ENCODE results near the gene VPS13D.

VPS13D gene

GRCh38 chr1:12230549-12231275 lies 882 bp downstream of the VPS13D start:
- no peak for DNase-seq

GRCh38 chr1:12231276-12231595 lies 1.4 kb downstream of the VPS13D start:
- no peak for DNase-seq

DNA sequence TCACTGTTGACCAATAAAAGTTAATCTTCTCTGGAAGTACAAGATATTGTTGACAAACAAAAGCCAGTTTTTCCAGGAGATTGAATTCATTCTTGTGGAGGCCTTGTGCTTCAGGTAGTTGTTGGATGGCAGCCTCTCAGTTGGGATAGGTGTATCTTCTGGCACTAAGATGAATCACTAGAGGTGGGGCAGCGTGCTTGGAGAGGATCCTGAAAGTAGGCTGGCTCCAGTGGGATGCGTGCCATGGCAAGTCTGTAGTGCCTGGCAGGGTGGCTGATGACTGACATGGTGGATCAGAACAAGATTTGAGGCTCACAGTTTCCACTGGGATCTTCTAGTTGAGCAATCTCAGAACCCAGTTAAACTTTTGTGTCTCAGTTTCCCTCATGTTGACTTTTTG lies 2.4 kb downstream of the VPS13D start:
- DNase-seq = no peak

- no peak for DNase-seq
Observed at GRCh38 chr1:12244078-12244477, 14.2 kb downstream of the VPS13D start.

DNA sequence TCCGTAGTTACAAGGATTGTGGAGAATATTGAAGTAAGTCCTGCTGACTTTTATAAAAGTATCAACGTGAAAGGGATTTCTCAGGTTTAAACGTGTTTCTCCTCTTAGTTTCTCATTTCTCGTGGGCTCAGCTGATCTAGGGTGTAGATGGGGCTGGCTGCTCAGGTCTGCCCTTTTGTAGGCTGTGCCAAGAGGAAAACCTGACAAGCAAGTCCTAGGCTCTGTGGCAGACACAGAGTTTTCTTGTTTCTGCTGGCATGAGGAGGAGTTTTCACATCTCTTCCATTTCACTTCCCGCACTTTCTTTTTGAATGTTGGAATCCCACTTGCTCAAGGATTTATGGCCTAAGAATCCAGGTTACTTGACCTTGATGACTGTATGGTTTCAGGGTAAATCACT lies 14.8 kb downstream of the VPS13D start:
- no peak for DNase-seq

- no peak for DNase-seq
Observed at GRCh38 chr1:12245116-12245515, 15.3 kb downstream of the VPS13D start.

- no peak for DNase-seq
Observed at GRCh38 chr1:12245733-12246132, 15.9 kb downstream of the VPS13D start.

- no peak for DNase-seq
Observed at GRCh38 chr1:12246584-12246983, 16.8 kb downstream of the VPS13D start.

DNA sequence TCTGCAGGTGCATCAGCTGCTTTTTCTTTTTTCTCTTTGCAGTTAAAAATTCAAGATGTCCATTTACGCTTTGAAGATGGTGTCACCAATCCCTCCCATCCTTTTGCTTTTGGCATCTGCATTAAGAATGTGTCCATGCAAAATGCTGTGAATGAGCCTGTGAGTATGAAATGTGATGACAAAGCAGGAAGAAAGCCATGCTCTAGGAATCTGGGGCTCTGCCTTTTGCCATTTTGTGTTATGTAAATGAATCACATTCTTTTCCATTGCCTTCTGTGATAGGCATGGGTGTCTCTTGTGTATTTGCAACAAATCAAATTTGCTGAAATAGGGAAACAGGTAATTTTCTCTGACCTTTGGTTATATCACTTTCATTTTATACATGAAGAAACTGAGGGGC lies 19.4 kb downstream of the VPS13D start:
- no peak for DNase-seq

DNA sequence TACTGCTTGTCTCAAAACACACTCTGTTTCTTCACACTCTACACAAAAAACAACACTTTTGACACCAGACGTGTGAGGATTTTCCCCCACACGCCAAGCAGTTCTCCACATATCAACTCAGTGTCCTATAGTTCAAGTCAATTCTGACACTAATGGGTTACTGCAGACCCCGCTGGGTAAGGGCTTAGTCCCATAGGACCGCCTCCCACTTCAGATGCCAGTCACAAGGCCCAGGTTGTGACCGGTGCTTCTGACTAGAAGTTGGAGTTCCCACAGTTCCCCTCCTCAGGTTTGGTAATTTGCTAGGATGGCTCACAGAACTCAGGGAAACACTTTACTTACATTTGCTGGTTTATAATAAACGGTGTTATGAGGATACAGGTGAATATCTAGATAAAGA lies 19.9 kb downstream of the VPS13D start:
- DNase-seq = no peak

- no peak for DNase-seq
Observed at GRCh38 chr1:12251442-12251841, 21.6 kb downstream of the VPS13D start.

DNA sequence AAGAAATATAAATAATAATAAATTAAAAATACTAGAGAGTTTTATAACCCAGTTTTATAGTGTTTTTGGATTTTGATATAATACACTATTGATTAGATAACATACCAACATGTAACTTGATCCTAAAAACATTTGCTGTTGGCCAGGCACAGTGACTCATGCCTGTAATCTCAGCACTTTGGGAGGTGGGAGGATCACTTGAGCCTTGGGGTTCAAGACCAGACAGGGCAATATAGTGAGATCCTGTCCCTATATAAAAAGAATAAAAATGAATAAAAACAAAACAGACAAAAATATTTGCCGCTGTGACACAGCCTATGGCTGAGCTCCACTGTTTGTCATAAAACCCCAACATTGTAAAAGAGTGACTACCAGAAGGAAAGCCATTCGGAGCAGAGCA lies 26.1 kb downstream of the VPS13D start:
- DNase-seq = no peak

DNA sequence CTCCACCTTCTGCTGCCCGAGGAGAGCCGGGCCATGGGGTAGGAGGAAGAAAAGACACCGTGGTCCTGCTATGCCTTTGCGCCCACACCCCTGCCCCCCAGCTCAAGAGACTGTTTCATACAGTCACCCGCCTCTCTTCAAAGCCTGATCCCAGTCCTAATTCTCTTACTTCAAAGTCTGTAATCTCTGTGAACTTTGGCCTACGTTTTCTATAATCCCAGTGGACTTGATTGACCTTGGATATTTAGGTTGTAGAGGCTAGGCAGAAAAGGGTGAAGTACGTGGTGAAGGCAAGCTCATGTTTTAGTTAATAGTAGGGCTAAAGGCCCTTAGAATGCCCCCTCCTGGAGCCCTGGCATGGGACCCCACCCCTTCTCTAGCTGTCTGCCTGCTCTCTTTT lies 28.4 kb downstream of the VPS13D start:
- DNase-seq = no peak

- DNase-seq = no peak
Observed at GRCh38 chr1:12269351-12269750, 39.5 kb downstream of the VPS13D start.

- no peak for DNase-seq
Observed at GRCh38 chr1:12271033-12271432, 41.2 kb downstream of the VPS13D start.

- DNase-seq = no peak
Observed at GRCh38 chr1:12272770-12273169, 42.9 kb downstream of the VPS13D start.

DNA sequence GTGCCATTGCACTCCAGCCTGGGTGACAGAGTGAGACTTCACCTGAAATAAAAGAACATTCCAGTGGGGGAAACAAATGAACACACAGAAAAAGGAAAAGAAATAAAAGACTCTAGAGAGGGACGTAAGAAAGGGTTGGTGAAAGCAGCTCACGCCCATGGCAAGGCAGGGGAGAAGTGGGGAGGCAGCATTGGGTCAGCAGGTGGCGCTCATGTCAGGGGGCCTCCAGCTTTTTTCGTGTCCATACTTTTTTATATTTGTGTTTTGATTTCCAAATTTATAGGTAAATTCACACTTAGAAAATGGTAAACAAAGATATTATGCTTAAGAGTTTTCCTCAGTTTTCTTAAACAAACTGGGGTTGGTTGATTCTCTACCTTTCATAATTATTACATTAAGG lies 45.5 kb downstream of the VPS13D start:
- peak; percentile 73 for DNase-seq

DNA sequence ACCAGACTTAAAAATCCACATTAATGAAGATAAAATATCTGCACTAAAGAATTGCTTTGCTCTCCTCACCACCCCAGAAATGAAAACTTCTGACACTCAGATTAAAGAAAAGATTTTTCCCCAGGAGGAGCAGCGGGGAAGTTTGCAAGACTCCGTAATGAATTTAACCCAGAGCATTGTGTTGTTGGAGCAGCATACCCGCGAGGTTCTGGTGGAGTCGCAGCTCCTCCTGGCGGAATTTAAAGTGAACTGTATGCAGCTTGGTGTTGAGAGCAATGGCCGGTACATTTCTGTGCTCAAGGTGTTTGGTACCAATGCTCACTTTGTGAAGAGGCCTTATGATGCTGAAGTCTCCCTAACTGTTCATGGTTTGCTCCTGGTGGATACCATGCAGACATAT lies 46.4 kb downstream of the VPS13D start:
- no peak for DNase-seq

DNA sequence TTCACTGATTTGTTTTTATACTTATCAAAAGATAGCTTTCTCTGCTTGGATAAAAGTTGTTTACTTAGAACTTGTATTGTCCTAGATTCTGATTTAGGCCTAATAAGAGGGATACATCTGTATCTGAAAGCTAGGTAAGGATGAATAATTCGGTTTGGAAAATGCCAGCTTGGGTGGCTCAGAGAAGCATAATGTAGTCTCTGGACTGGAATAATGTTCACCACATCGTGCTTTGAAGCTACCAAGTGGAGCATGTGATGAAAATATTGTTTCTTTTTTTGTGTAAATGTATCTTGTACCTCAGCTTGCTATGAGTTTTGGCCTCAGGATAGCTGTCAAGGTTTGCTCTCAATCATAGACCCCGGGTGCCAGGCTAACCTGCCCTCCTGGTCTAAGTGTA lies 49.2 kb downstream of the VPS13D start:
- no peak for DNase-seq

GRCh38 chr1:12279728-12280464 lies 50.1 kb downstream of the VPS13D start:
- DNase-seq = no peak

DNA sequence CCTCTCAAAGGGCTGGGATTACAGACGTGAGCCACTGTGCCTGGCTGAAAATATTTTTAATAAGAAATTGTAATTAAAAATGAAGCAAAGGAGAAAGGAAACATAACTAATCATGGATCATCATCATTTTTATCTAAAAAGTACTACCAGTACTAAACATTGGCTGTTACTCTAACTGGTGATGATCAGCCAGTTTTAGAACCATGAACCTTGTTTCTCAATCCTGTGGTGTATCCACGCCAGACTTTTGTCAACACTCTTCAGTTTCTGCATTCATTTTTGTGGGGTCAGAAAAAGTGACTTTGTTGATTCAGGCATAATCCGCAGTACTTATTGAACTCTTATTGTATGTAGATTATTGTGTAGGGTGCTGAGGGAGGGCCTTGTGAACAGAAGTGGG lies 52.3 kb downstream of the VPS13D start:
- DNase-seq = no peak

GRCh38 chr1:12284486-12284885 lies 54.7 kb downstream of the VPS13D start:
- DNase-seq = no peak

DNA sequence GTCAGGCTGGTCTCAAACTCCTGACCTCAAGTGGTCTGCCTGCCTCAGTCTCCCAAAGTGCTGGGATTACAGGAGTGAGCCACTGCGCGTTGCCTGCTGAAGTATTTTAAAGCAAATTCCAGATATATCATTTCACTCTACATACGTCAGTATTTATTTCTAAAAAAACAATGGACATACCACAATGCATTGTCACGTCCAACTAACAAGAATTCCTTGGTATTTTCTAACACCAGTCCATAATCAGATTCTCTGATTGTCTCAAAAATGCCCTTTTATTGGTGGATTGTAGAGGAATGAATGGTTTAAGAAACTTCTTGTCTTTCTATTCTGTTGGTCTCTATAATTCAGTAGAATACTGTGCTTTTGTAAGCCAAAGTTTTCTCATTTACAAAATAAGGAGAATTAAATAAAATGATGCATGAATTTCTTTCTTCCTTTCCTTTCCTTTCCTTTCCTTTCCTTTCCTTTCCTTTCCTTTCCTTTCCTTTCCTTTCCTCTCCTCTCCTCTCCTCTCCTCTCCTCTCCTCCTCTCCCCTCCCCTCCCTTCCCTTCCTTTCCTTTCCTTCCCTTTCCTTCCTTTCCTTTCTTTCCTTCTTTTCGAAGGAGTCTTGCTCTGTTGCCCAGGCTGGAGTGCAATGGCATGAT lies 55.8 kb downstream of the VPS13D start:
- DNase-seq = no peak

DNA sequence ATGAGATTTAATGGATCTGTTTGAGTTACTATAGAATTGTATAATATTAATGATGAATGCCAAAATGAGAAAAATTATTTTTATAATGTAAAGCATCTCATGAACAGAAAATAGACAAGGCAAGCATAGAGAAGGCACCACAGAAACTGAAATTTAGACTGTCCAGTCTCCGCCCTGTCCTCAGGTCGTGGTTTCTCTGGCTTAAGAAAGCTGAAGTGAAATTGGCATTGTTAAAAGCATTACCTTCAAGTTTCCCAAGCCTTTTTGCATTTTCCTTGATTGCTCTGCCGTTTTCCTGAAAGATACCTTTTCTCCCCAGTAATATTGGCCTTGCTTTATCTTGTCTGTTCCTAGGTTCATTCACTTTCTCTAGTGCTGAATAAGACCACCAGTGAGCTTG lies 58.0 kb downstream of the VPS13D start:
- no peak for DNase-seq
